OCI-LY3 (cell line): ENCODE measurements around the gene HNMT.

Experiments
- H2AFZ ChIP-seq: fragments of 200-600, 300-600 bp; shearing (Covaris generic); 2 replicates; pipeline ENCODE4 v1.6.0; 2014; ENCODE audit warnings: antibody characterized with exemption, low read depth, low read length
- H3K27ac ChIP-seq: fragments of 200-600, 300-600 bp; sonication (generic); 2 replicates; pipeline ENCODE4 v1.5.1; 2014; ENCODE audit warnings: mild to moderate bottlenecking, low read length, moderate library complexity, mixed read lengths
- H3K27me3 ChIP-seq: fragments of 200-600, 300-600 bp; sonication (generic); 2 replicates; pipeline ENCODE4 v1.6.1; 2014; ENCODE audit warnings: low read depth, low read length, mixed read lengths
- H3K36me3 ChIP-seq: fragments of 200-600, 300-600 bp; sonication (generic); replicated peaks from 2 replicates; pipeline ENCODE3; 2014; ENCODE audit warnings: low read depth, low read length, mixed read lengths
- H3K4me1 ChIP-seq: fragments of 300-600, 200-600 bp; sonication (generic); 2 replicates; pipeline ENCODE4 v1.6.1; 2014; ENCODE audit warnings: low read length, mixed read lengths
- H3K4me2 ChIP-seq: fragments of 200-600, 300-600 bp; sonication (generic); 2 replicates; pipeline ENCODE4 v1.6.1; 2014; ENCODE audit warnings: low read length, mixed read lengths
- H3K4me3 ChIP-seq: fragments of 300-600, 200-600 bp; sonication (generic); 2 replicates; pipeline ENCODE4 v1.5.1; 2014; ENCODE audit warnings: antibody characterized with exemption, mild to moderate bottlenecking, low read length, moderate library complexity
- H3K79me2 ChIP-seq: fragments of 300-600, 200-600 bp; shearing (Covaris generic); 2 replicates; pipeline ENCODE4 v1.6.1; 2014; ENCODE audit warnings: mild to moderate bottlenecking, low read length, mixed read lengths
- H3K9ac ChIP-seq: fragments of 300-600, 200-600 bp; shearing (Covaris generic); 2 replicates; pipeline ENCODE4 v1.6.0; 2014; ENCODE audit warnings: mild to moderate bottlenecking, low read length, moderate library complexity
- H3K9me3 ChIP-seq: fragments of 200-600, 300-600 bp; shearing (Covaris generic); 2 replicates; pipeline ENCODE4 v1.6.1; 2014; ENCODE audit warnings: low read length, mixed read lengths; ENCODE audit not compliant: insufficient read depth
- H4K20me1 ChIP-seq: fragments of 200-600, 300-600 bp; sonication (generic); 2 replicates; pipeline ENCODE4 v1.6.1; 2016; ENCODE audit warnings: low read length, mixed read lengths; ENCODE audit not compliant: insufficient read depth
- CTCF ChIP-seq: fragments of 200-600, 300-600 bp; sonication (generic); IDR thresholded peaks from 2 replicates; pipeline ENCODE4 v1.5.1; 2014; ENCODE audit warnings: antibody characterized with exemption, low read length, low read depth
- EZH2phosphoT487 ChIP-seq: fragments of 200-600 bp; shearing (Covaris generic); IDR thresholded peaks from 2 replicates; pipeline ENCODE4 v1.6.1; 2018; ENCODE audit warnings: antibody characterized with exemption, mixed run types, low read depth

Gene HNMT

GRCh38 chr2:137942833-137943677 lies 21.2 kb upstream of the HNMT start:
- TF ChIP-seq EZH2phosphoT487 (no peak), CTCF (no peak)
- Histone ChIP-seq H3K9ac (no peak overlapping the region), H3K4me3 (no peak overlapping the region), H3K4me2 (no peak overlapping the region), H3K4me1 (peaks cover 6% of the 10 kb centered on the region), H3K27ac (no peak overlapping the region), H3K9me3 (no peaks in the 10 kb centered on the region), H4K20me1 (no peaks in the 10 kb centered on the region), H3K27me3 (no peaks in the 10 kb centered on the region; the same call in 1 of the 2 replicates), H3K79me2 (no peaks in the 10 kb centered on the region), H2AFZ (no peak overlapping the region), H3K36me3 (no peaks in the 10 kb centered on the region)

- H3K4me2 ChIP-seq, result no peak overlapping the region
- H3K9ac ChIP-seq, result no peak overlapping the region
- no peaks in the 10 kb centered on the region for H3K9me3 ChIP-seq
- no peak for TF ChIP-seq EZH2phosphoT487
- TF ChIP-seq CTCF, result no peak
- H3K79me2 ChIP-seq, result no peaks in the 10 kb centered on the region
- no peak overlapping the region for H3K4me3 ChIP-seq
- H4K20me1 ChIP-seq, result no peaks in the 10 kb centered on the region
- H2AFZ ChIP-seq, result no peak overlapping the region
- H3K27ac ChIP-seq, result no peak overlapping the region
- no peaks in the 10 kb centered on the region; the same call in 1 of the 2 replicates for H3K27me3 ChIP-seq
- H3K36me3 ChIP-seq, result no peaks in the 10 kb centered on the region
- peaks cover 6% of the 10 kb centered on the region for H3K4me1 ChIP-seq
Measured at GRCh38 chr2:137943678-137944347, 20.5 kb upstream of the HNMT start.

- Histone ChIP-seq H3K36me3 (no peaks in the 10 kb centered on the region), H3K27me3 (no peaks in the 10 kb centered on the region; the same call in 1 of the 2 replicates), H3K4me3 (no peak overlapping the region), H3K9me3 (no peaks in the 10 kb centered on the region), H3K4me2 (no peak overlapping the region), H3K79me2 (no peaks in the 10 kb centered on the region), H2AFZ (no peak overlapping the region), H4K20me1 (no peaks in the 10 kb centered on the region), H3K9ac (no peak overlapping the region), H3K27ac (no peak overlapping the region), H3K4me1 (peaks cover 6% of the 10 kb centered on the region)
- no peak for TF ChIP-seq EZH2phosphoT487
- TF ChIP-seq CTCF, result no peak
Measured at GRCh38 chr2:137944714-137945113, 19.6 kb upstream of the HNMT start.

GRCh38 chr2:137945229-137945628 lies 19.0 kb upstream of the HNMT start:
- no peak overlapping the region for H3K4me3 ChIP-seq
- H3K79me2 ChIP-seq, result no peaks in the 10 kb centered on the region
- H2AFZ ChIP-seq, result no peak overlapping the region
- no peaks in the 10 kb centered on the region for H4K20me1 ChIP-seq
- H3K27ac ChIP-seq, result no peak overlapping the region
- H3K4me2 ChIP-seq, result no peak overlapping the region
- TF ChIP-seq EZH2phosphoT487, result no peak
- no peak overlapping the region for H3K9ac ChIP-seq
- H3K27me3 ChIP-seq, result no peaks in the 10 kb centered on the region; the same call in 1 of the 2 replicates
- no peaks in the 10 kb centered on the region for H3K36me3 ChIP-seq
- H3K4me1 ChIP-seq, result peaks cover 6% of the 10 kb centered on the region
- H3K9me3 ChIP-seq, result no peaks in the 10 kb centered on the region
